ENCODE measurements around the gene MYLK. TPM values are rescaled to one million over a fixed set of nuclear protein-coding genes. Genes with fewer than 3 reads are reported as not detected.

Gene MYLK
- total RNA-seq, 1 donor from 2014 or later = 57.8 TPM

- no peak for DNase-seq (ENCODE audit: extremely low read depth, low read depth, low spot score)
Measured at GRCh38 chr3:123798550-123798949, 85.6 kb downstream of the MYLK start.

- DNase-seq (ENCODE audit: extremely low read depth, low read depth, low spot score) = no peak
Measured at GRCh38 chr3:123795471-123796251, 88.5 kb downstream of the MYLK start.

GRCh38 chr3:123793425-123793824 lies 90.7 kb downstream of the MYLK start:
- DNase-seq (ENCODE audit: extremely low read depth, low read depth, low spot score) = no peak

- no peak for DNase-seq (ENCODE audit: extremely low read depth, low read depth, low spot score)
Measured at GRCh38 chr3:123792473-123793201, 91.5 kb downstream of the MYLK start.

GRCh38 chr3:123791898-123792297 lies 92.2 kb downstream of the MYLK start:
- no peak for DNase-seq (ENCODE audit: extremely low read depth, low read depth, low spot score)

GRCh38 chr3:123791417-123791816 lies 92.7 kb downstream of the MYLK start:
- no peak for DNase-seq (ENCODE audit: extremely low read depth, low read depth, low spot score)

GRCh38 chr3:123791073-123791370 lies 93.1 kb downstream of the MYLK start:
- no peak for DNase-seq (ENCODE audit: extremely low read depth, low read depth, low spot score)

- DNase-seq (ENCODE audit: extremely low read depth, low read depth, low spot score) = no peak
Measured at GRCh38 chr3:123790254-123791072, 93.7 kb downstream of the MYLK start.

- DNase-seq (ENCODE audit: extremely low read depth, low read depth, low spot score) = no peak
Measured at GRCh38 chr3:123789760-123790159, 94.4 kb downstream of the MYLK start.

- DNase-seq (ENCODE audit: extremely low read depth, low read depth, low spot score) = no peak
Measured at GRCh38 chr3:123789160-123789559, 95.0 kb downstream of the MYLK start.

GRCh38 chr3:123788710-123789109 lies 95.4 kb downstream of the MYLK start:
- DNase-seq (ENCODE audit: extremely low read depth, low read depth, low spot score) = no peak

GRCh38 chr3:123787133-123787532 lies 97.0 kb downstream of the MYLK start:
- DNase-seq (ENCODE audit: extremely low read depth, low read depth, low spot score) = no peak

GRCh38 chr3:123785602-123786001 lies 98.5 kb downstream of the MYLK start:
- no peak for DNase-seq (ENCODE audit: extremely low read depth, low read depth, low spot score)

- peak; percentile 37 for DNase-seq (ENCODE audit: extremely low read depth, low read depth, low spot score)
Measured at GRCh38 chr3:123783811-123784210, 100.3 kb downstream of the MYLK start.

- no peak for DNase-seq (ENCODE audit: extremely low read depth, low read depth, low spot score)
Measured at GRCh38 chr3:123783050-123783689, 101.0 kb downstream of the MYLK start.

GRCh38 chr3:123782488-123782887 lies 101.6 kb downstream of the MYLK start:
- DNase-seq (ENCODE audit: extremely low read depth, low read depth, low spot score) = no peak

- DNase-seq (ENCODE audit: extremely low read depth, low read depth, low spot score) = no peak
Measured at GRCh38 chr3:123781571-123782275, 102.4 kb downstream of the MYLK start.

- no peak for DNase-seq (ENCODE audit: extremely low read depth, low read depth, low spot score)
Measured at GRCh38 chr3:123781138-123781537, 103.0 kb downstream of the MYLK start.

GRCh38 chr3:123780656-123781055 lies 103.5 kb downstream of the MYLK start:
- DNase-seq (ENCODE audit: extremely low read depth, low read depth, low spot score) = no peak

- no peak for DNase-seq (ENCODE audit: extremely low read depth, low read depth, low spot score)
Measured at GRCh38 chr3:123779655-123780231, 104.4 kb downstream of the MYLK start.
